Stimulated activated naive CD8-positive, alpha-beta T cell treated with anti-CD3 and anti-CD28 coated beads, Interleukin-15, amount 100 ng/mL, for 72 hours (primary cell): ENCODE measurements around the gene AK9.

ENCODE experiments used
- ATAC-seq: fragments of 150-1000 bp; cut with Tn5 transposase; 2 replicates; pipeline ENCODE4 v1.10.0; 2021; ENCODE audit warnings: mild to moderate bottlenecking, moderate library complexity
- DNase-seq, 2 donors: peaks; one replicate each; pipeline ENCODE4 v3.0.0; 2021 to 2022
- H3K27ac Mint-ChIP-seq, 2 donors: one replicate each; pipeline ENCODE4 v1.8.0; 2022; ENCODE audit warnings: mild to moderate bottlenecking in 2 of 2, mixed read lengths in 2 of 2, moderate library complexity in 2 of 2
- H3K27me3 Mint-ChIP-seq: one replicate; pipeline ENCODE4 v1.8.0; 2022; ENCODE audit warnings: mixed read lengths
- H3K4me1 Mint-ChIP-seq: one replicate; pipeline ENCODE4 v1.8.0; 2022; ENCODE audit warnings: mild to moderate bottlenecking, mixed read lengths
- H3K4me3 Mint-ChIP-seq, 2 donors: one replicate each; pipeline ENCODE4 v1.8.0; 2022; ENCODE audit warnings: mild to moderate bottlenecking in 2 of 2, mixed read lengths in 2 of 2, moderate library complexity in 1 of 2
- H3K9me3 Mint-ChIP-seq, 2 donors: one replicate each; pipeline ENCODE4 v1.8.0; 2022; ENCODE audit warnings: mixed read lengths in 2 of 2

The AK9 gene

GRCh38 chr6:109515781-109516409 is 175.1 kb downstream of the AK9 start:
- peak overlapping the region; percentile 30 to 80 for H3K4me3 Mint-ChIP-seq
- H3K27me3 Mint-ChIP-seq: no peaks in the 10 kb centered on the region

GRCh38 chr6:109514946-109515345 is 176.1 kb downstream of the AK9 start:
- Mint-ChIP-seq H3K27ac (no peak overlapping the region), H3K4me3 (peak overlapping the region; percentile 61 to 80), H3K4me1 (peaks cover 38% of the 10 kb centered on the region), H3K9me3 (no peaks in the 10 kb centered on the region), H3K27me3 (no peaks in the 10 kb centered on the region)
- DNase-seq (no peak), ATAC-seq (no peak)

More at GRCh38 chr6:109515781-109516409, 175.1 kb downstream of the AK9 start:
- ATAC-seq (peak; percentile 61), DNase-seq (no peak)
- Mint-ChIP-seq H3K4me1 (peaks cover 39% of the 10 kb centered on the region), H3K9me3 (no peaks in the 10 kb centered on the region), H3K27ac (peak overlapping the region; percentile 68 to 93)

GRCh38 chr6:109513571-109514071 is 177.4 kb downstream of the AK9 start:
- Mint-ChIP-seq H3K27ac (no peak overlapping the region), H3K4me1 (peaks cover 33% of the 10 kb centered on the region)

GRCh38 chr6:109512271-109512817 is 178.7 kb downstream of the AK9 start:
- H3K4me3 Mint-ChIP-seq: no peak overlapping the region
- no peak for ATAC-seq
- H3K27me3 Mint-ChIP-seq: no peaks in the 10 kb centered on the region
- peaks cover 33% of the 10 kb centered on the region for H3K4me1 Mint-ChIP-seq
- no peak for DNase-seq
- no peaks in the 10 kb centered on the region for H3K9me3 Mint-ChIP-seq
- H3K27ac Mint-ChIP-seq: no peak overlapping the region

More at GRCh38 chr6:109513571-109514071, 177.4 kb downstream of the AK9 start:
- H3K4me3 Mint-ChIP-seq: no peak overlapping the region
- DNase-seq (no peak), ATAC-seq (no peak)
- no peaks in the 10 kb centered on the region for H3K9me3 Mint-ChIP-seq
- H3K27me3 Mint-ChIP-seq: no peaks in the 10 kb centered on the region

GRCh38 chr6:109511832-109512231 is 179.2 kb downstream of the AK9 start:
- Mint-ChIP-seq H3K9me3 (no peaks in the 10 kb centered on the region), H3K4me1 (peaks cover 29% of the 10 kb centered on the region), H3K4me3 (no peak overlapping the region), H3K27ac (no peak overlapping the region), H3K27me3 (no peaks in the 10 kb centered on the region)
- DNase-seq: no peak
- no peak for ATAC-seq

GRCh38 chr6:109510358-109510757 is 180.6 kb downstream of the AK9 start:
- Mint-ChIP-seq H3K27me3 (no peaks in the 10 kb centered on the region), H3K27ac (no peak overlapping the region), H3K9me3 (no peaks in the 10 kb centered on the region), H3K4me3 (no peak overlapping the region), H3K4me1 (peaks cover 14% of the 10 kb centered on the region)
- DNase-seq: no peak
- no peak for ATAC-seq

GRCh38 chr6:109508166-109508860 is 182.7 kb downstream of the AK9 start:
- Mint-ChIP-seq H3K4me3 (no peak overlapping the region), H3K4me1 (no peaks in the 10 kb centered on the region), H3K9me3 (no peaks in the 10 kb centered on the region), H3K27ac (no peak overlapping the region), H3K27me3 (no peaks in the 10 kb centered on the region)
- no peak for ATAC-seq
- no peak for DNase-seq

GRCh38 chr6:109507490-109508072 is 183.4 kb downstream of the AK9 start:
- H3K9me3 Mint-ChIP-seq: no peaks in the 10 kb centered on the region
- no peak overlapping the region for H3K4me3 Mint-ChIP-seq

GRCh38 chr6:109506841-109507240 is 184.2 kb downstream of the AK9 start:
- DNase-seq: no peak
- Mint-ChIP-seq H3K27me3 (no peaks in the 10 kb centered on the region), H3K4me3 (no peak overlapping the region), H3K27ac (no peak overlapping the region), H3K4me1 (no peaks in the 10 kb centered on the region), H3K9me3 (no peaks in the 10 kb centered on the region)
- ATAC-seq: no peak

More at GRCh38 chr6:109507490-109508072, 183.4 kb downstream of the AK9 start:
- no peaks in the 10 kb centered on the region for H3K4me1 Mint-ChIP-seq
- no peaks in the 10 kb centered on the region for H3K27me3 Mint-ChIP-seq
- ATAC-seq (no peak), DNase-seq (no peak)
- peak overlapping the region in 1 of 2 donors; percentile 5 for H3K27ac Mint-ChIP-seq

GRCh38 chr6:109506314-109506713 is 184.7 kb downstream of the AK9 start:
- no peaks in the 10 kb centered on the region for H3K27me3 Mint-ChIP-seq
- H3K4me3 Mint-ChIP-seq: no peak overlapping the region
- no peak overlapping the region for H3K27ac Mint-ChIP-seq
- no peak for DNase-seq
- H3K9me3 Mint-ChIP-seq: no peaks in the 10 kb centered on the region
- ATAC-seq: no peak
- H3K4me1 Mint-ChIP-seq: no peaks in the 10 kb centered on the region

GRCh38 chr6:109503327-109504224 is 187.4 kb downstream of the AK9 start:
- no peak for DNase-seq
- no peak overlapping the region for H3K27ac Mint-ChIP-seq
- H3K4me3 Mint-ChIP-seq: no peak overlapping the region
- ATAC-seq: no peak
- H3K4me1 Mint-ChIP-seq: no peaks in the 10 kb centered on the region
- H3K9me3 Mint-ChIP-seq: no peaks in the 10 kb centered on the region
- H3K27me3 Mint-ChIP-seq: no peaks in the 10 kb centered on the region

GRCh38 chr6:109498936-109499335 is 192.1 kb downstream of the AK9 start:
- ATAC-seq: no peak
- no peak for DNase-seq
- Mint-ChIP-seq H3K27ac (no peak overlapping the region), H3K9me3 (no peaks in the 10 kb centered on the region), H3K27me3 (no peaks in the 10 kb centered on the region), H3K4me3 (no peak overlapping the region), H3K4me1 (peaks cover 13% of the 10 kb centered on the region)

GRCh38 chr6:109498052-109498451 is 192.9 kb downstream of the AK9 start:
- no peaks in the 10 kb centered on the region for H3K9me3 Mint-ChIP-seq
- DNase-seq (no peak), ATAC-seq (no peak)
- no peaks in the 10 kb centered on the region for H3K27me3 Mint-ChIP-seq
- no peak overlapping the region for H3K27ac Mint-ChIP-seq
- H3K4me3 Mint-ChIP-seq: no peak overlapping the region
- H3K4me1 Mint-ChIP-seq: peaks cover 18% of the 10 kb centered on the region

GRCh38 chr6:109496036-109496772 is 194.8 kb downstream of the AK9 start:
- H3K27me3 Mint-ChIP-seq: no peaks in the 10 kb centered on the region
- peaks cover 27% of the 10 kb centered on the region for H3K4me1 Mint-ChIP-seq
- no peak overlapping the region for H3K27ac Mint-ChIP-seq
- ATAC-seq (peak; percentile 46), DNase-seq (no peak)
- H3K4me3 Mint-ChIP-seq: peak overlapping the region in 1 of 2 donors; percentile 19
- no peaks in the 10 kb centered on the region for H3K9me3 Mint-ChIP-seq
